OCI-LY1 (cell line): ENCODE results near the gene NXNL1.

ENCODE experiments used
- H2AFZ ChIP-seq: fragments of 200-600 bp; sonication (generic), shearing (Covaris generic); 2 replicates; pipeline ENCODE4 v1.6.0; 2014; ENCODE audit warnings: antibody characterized with exemption, mild to moderate bottlenecking, low read length
- H3F3A ChIP-seq: fragments of 200-600 bp; sonication (generic), shearing (Covaris generic); 2 replicates; pipeline ENCODE4 v1.6.0; 2014; ENCODE audit warnings: mild to moderate bottlenecking, antibody characterized with exemption, low read length, moderate library complexity; ENCODE audit not compliant: insufficient read depth
- H3K27ac ChIP-seq: fragments of 200-600 bp; sonication (generic); 2 replicates; pipeline ENCODE4 v1.5.1; 2014; ENCODE audit warnings: low read length, mixed run types, mild to moderate bottlenecking, low read depth; ENCODE audit not compliant: poor library complexity, severe bottlenecking
- H3K27me3 ChIP-seq: fragments of 200-600 bp; sonication (generic); 2 replicates; pipeline ENCODE4 v1.6.0; 2014; ENCODE audit warnings: antibody characterized with exemption, mild to moderate bottlenecking, low read length, moderate library complexity; ENCODE audit not compliant: insufficient read depth
- H3K36me3 ChIP-seq: fragments of 200-600 bp; sonication (generic); 2 replicates; pipeline ENCODE4 v1.6.1; 2014; ENCODE audit warnings: mild to moderate bottlenecking, antibody characterized with exemption, low read length, moderate library complexity, mixed read lengths; ENCODE audit not compliant: insufficient read depth
- H3K4me1 ChIP-seq: fragments of 200-600 bp; sonication (generic); 2 replicates; pipeline ENCODE4 v1.5.1; 2014; ENCODE audit warnings: mild to moderate bottlenecking, low read length, moderate library complexity; ENCODE audit not compliant: insufficient read depth, severe bottlenecking
- H3K4me2 ChIP-seq: fragments of 200-600 bp; sonication (generic), shearing (Covaris generic); 2 replicates; pipeline ENCODE4 v1.6.1; 2014; ENCODE audit warnings: low read length
- H3K4me3 ChIP-seq: fragments of 200-600 bp; sonication (generic); 2 replicates; pipeline ENCODE4 v1.5.1; 2014; ENCODE audit warnings: low read length, low read depth, mild to moderate bottlenecking, mixed read lengths; ENCODE audit not compliant: poor library complexity, severe bottlenecking
- H3K79me2 ChIP-seq: fragments of 200-600 bp; shearing (Covaris generic); 2 replicates; pipeline ENCODE4 v1.6.1; 2016; ENCODE audit warnings: mixed run types, low read length, mixed read lengths; ENCODE audit not compliant: insufficient read depth
- H3K9ac ChIP-seq: fragments of 200-600 bp; sonication (generic), shearing (Covaris generic); 2 replicates; pipeline ENCODE4 v1.6.1; 2014; ENCODE audit warnings: mild to moderate bottlenecking, low read length, mixed read lengths
- H3K9me2 ChIP-seq: fragments of 200-600 bp; sonication (generic), shearing (Covaris generic); 2 replicates; pipeline ENCODE4 v1.6.1; 2014; ENCODE audit warnings: low read depth, mild to moderate bottlenecking, low read length, mixed read lengths
- H3K9me3 ChIP-seq: fragments of 200-600 bp; shearing (Covaris generic); 2 replicates; pipeline ENCODE4 v1.6.1; 2014; ENCODE audit warnings: low read length, mixed read lengths
- H4K20me1 ChIP-seq: fragments of 200-600 bp; sonication (generic), shearing (Covaris generic); 2 replicates; pipeline ENCODE4 v1.6.0; 2016; ENCODE audit warnings: mild to moderate bottlenecking, low read length; ENCODE audit not compliant: insufficient read depth
- EZH2 ChIP-seq: fragments of 200-600 bp; sonication (generic), shearing (Covaris generic); IDR thresholded peaks from 2 replicates; pipeline ENCODE4 v1.8.0; 2017; ENCODE audit warnings: borderline replicate concordance, mixed run types, mild to moderate bottlenecking, antibody characterized with exemption, low read length, moderate library complexity, mixed read lengths
- TF ChIP-seq, protein P1 (sequence below): fragments of 200-600 bp; sonication (generic), shearing (Covaris generic); IDR thresholded peaks from 2 replicates; pipeline ENCODE4 v1.5.1; 2017; ENCODE audit warnings: mild to moderate bottlenecking, antibody characterized with exemption, low read length, moderate library complexity, mixed read lengths

Gene NXNL1

GRCh38 chr19:17424743-17425365, 35.9 kb downstream of the NXNL1 start:
- Histone ChIP-seq H3K9ac (no peak overlapping the region), H2AFZ (no peak overlapping the region), H3K79me2 (no peaks in the 10 kb centered on the region), H3K27ac (no peak overlapping the region), H4K20me1 (no peaks in the 10 kb centered on the region), H3K27me3 (no peaks in the 10 kb centered on the region; the same call in 1 of the 2 replicates), H3K9me3 (no peaks in the 10 kb centered on the region), H3F3A (no peaks in the 10 kb centered on the region), H3K4me1 (peaks cover 26% of the 10 kb centered on the region), H3K4me2 (peak overlapping the region; percentile 39; the same call in 1 of the 2 replicates), H3K36me3 (no peaks in the 10 kb centered on the region), H3K4me3 (peak overlapping the region; percentile 18), H3K9me2 (no peaks in the 10 kb centered on the region)
- TF ChIP-seq EZH2 = no peak
- TF ChIP-seq, protein P1, sequence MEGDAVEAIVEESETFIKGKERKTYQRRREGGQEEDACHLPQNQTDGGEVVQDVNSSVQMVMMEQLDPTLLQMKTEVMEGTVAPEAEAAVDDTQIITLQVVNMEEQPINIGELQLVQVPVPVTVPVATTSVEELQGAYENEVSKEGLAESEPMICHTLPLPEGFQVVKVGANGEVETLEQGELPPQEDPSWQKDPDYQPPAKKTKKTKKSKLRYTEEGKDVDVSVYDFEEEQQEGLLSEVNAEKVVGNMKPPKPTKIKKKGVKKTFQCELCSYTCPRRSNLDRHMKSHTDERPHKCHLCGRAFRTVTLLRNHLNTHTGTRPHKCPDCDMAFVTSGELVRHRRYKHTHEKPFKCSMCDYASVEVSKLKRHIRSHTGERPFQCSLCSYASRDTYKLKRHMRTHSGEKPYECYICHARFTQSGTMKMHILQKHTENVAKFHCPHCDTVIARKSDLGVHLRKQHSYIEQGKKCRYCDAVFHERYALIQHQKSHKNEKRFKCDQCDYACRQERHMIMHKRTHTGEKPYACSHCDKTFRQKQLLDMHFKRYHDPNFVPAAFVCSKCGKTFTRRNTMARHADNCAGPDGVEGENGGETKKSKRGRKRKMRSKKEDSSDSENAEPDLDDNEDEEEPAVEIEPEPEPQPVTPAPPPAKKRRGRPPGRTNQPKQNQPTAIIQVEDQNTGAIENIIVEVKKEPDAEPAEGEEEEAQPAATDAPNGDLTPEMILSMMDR = peak; percentile 66

GRCh38 chr19:17423429-17424208, 37.1 kb downstream of the NXNL1 start:
- Histone ChIP-seq H3K9ac (no peak overlapping the region), H3K9me2 (no peaks in the 10 kb centered on the region), H3K4me3 (no peak overlapping the region), H3K4me2 (no peak overlapping the region), H3K27ac (no peak overlapping the region), H3K79me2 (no peaks in the 10 kb centered on the region), H2AFZ (no peak overlapping the region), H3K27me3 (no peaks in the 10 kb centered on the region), H4K20me1 (no peaks in the 10 kb centered on the region), H3K36me3 (no peaks in the 10 kb centered on the region), H3K9me3 (no peaks in the 10 kb centered on the region), H3F3A (no peaks in the 10 kb centered on the region), H3K4me1 (peaks cover 33% of the 10 kb centered on the region)
- TF ChIP-seq, protein P1 = no peak
- TF ChIP-seq EZH2 = no peak

- no peaks in the 10 kb centered on the region for H3K36me3 ChIP-seq
- H3F3A ChIP-seq = no peaks in the 10 kb centered on the region
Measured at GRCh38 chr19:17421942-17422341, 38.8 kb downstream of the NXNL1 start.

More at GRCh38 chr19:17421942-17422341, 38.8 kb downstream of the NXNL1 start:
- Histone ChIP-seq H3K9me3 (no peaks in the 10 kb centered on the region), H3K4me1 (peaks cover 34% of the 10 kb centered on the region), H3K27ac (no peak overlapping the region), H4K20me1 (no peaks in the 10 kb centered on the region), H3K27me3 (no peaks in the 10 kb centered on the region), H3K4me3 (no peak overlapping the region), H3K9ac (no peak overlapping the region), H2AFZ (no peak overlapping the region), H3K4me2 (no peak overlapping the region), H3K79me2 (no peaks in the 10 kb centered on the region), H3K9me2 (no peaks in the 10 kb centered on the region)
- TF ChIP-seq EZH2 = no peak
- TF ChIP-seq, protein P1 = no peak
